ENCODE data around the gene BCL6. TPM values are rescaled to one million over a fixed set of nuclear protein-coding genes. Genes with fewer than 3 reads are reported as not detected.
A peak's percentile ranks its signal among the peaks of the same experiment; 100 is the strongest.

The BCL6 gene
- total and polyA plus RNA-seq, 2 donors (not counting 1 experiment from before 2014, with no cell fraction given), result 21.2 to 48.2 TPM

DNA sequence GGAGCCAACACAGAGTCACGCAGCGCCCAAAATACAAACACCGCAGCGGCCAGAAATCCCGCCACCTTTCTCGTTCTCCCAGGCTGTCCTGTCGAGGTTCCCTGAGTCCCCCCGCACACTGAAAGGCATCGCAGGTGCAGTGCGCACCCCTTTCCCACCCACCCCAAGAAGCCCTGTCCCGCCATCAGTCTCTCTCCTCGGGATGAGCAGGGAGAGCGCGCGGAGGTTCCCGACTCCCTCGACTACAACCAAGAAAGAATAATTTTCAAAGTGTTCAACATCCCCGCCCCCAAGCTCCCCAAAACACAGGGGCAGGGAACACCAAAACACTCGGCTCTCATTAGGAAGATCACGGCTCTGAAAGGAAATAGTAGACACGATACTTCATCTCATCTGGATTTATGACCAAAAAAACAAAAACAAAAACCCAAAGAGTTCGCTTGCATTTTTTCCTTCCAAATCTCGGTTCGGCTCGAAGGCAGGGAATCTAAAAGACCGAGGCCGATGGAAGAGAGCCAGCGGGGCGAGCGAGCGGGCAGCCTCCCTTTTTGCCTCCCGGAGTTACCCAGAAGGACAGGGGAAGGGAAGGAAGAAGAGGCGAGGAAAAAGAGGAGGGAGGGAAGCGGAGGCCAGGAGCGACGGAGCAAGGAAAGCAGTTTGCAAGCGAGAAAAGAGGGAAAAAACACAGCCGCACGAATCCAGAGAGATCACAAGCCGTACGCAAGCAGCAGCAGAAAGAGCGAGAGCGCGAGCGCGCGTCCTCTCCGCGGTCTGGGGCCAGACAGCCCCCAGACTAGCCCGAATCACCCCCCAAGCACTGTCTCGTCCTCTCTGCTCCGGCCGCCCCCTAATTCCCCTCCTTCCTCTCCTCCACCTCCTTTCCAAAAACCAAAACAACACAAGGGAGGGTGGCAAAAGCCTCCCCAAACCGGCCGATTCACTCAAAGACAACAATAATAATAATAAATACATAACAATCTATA lies 808 bp downstream of the BCL6 start:
- peaks cover 16% of the 10 kb centered on the region for H4K20me1 ChIP-seq (ENCODE audit: control insufficient read depth, insufficient read depth, low read length, poor library complexity, severe bottlenecking)
- H3K79me2 ChIP-seq (ENCODE audit: control insufficient read depth, insufficient read depth, low read length), result peaks cover 36% of the 10 kb centered on the region
- H3K36me3 ChIP-seq (replicated peaks in 1 of 2; ENCODE audit: control extremely low read depth in 1 of 2, control insufficient read depth in 1 of 2, extremely low read depth in 1 of 2, insufficient read depth in 2 of 2, low read length in 1 of 2), result no peaks in the 10 kb centered on the region
- H3K9me3 Mint-ChIP-seq (ENCODE audit: insufficient read depth), result no peaks in the 10 kb centered on the region
- H3K9ac ChIP-seq (ENCODE audit: low read length), result peak overlapping the region; percentile 93
- H3K4me2 ChIP-seq (replicated peaks; ENCODE audit: low read depth, low read length, poor library complexity, severe bottlenecking), result peak overlapping the region; percentile 98
- H3K27ac ChIP-seq (ENCODE audit: low read length in 2 of 2), result peak overlapping the region; percentile 88 to 96
- peaks cover 34 to 52% of the 10 kb centered on the region in 2 donors for H3K4me1 ChIP-seq (ENCODE audit: control insufficient read depth in 2 of 2, insufficient read depth in 2 of 2, low read length in 2 of 2)
- no peaks in the 10 kb centered on the region for H3K9me3 ChIP-seq (ENCODE audit: control extremely low read depth in 1 of 3, control insufficient read depth in 2 of 3, insufficient read depth in 1 of 3, low read length in 2 of 3)
- H3K4me3 ChIP-seq (ENCODE audit: control extremely low read depth in 1 of 5, extremely low read depth in 1 of 5, insufficient read depth in 1 of 5, low read depth in 2 of 5, low read length in 4 of 5), result peak overlapping the region; percentile 67 to 96 (median 84)
- peak overlapping the region; percentile 98 for H2AFZ ChIP-seq (ENCODE audit: insufficient read depth, low read depth, low read length, poor library complexity, severe bottlenecking)
- H3K27ac Mint-ChIP-seq, result peak overlapping the region; percentile 96
- ChIA-PET POLR2A (interaction anchor here (0.6 to 1.6 kb wide), 8 partner anchors 13 to 915 kb away, joined by 3 to 5 read pairs (median 4); partner anchors contain the start of gene LPP), CTCF (interaction anchor here (0.6 to 9.2 kb wide), 20 partner anchors 10 to 1297 kb away, joined by 3 to 182 read pairs (median 4); no protein-coding TSS in a partner anchor)
- ATAC-seq (ENCODE audit: low read depth), result no peak
- H3K27me3 Mint-ChIP-seq, result no peaks in the 10 kb centered on the region
- under 1% methylated on average over 49 of the region's 55 CpGs for WGBS (ENCODE audit: insufficient coverage)
- intact Hi-C loops (cut with micrococcal nuclease), result loop anchor here (1.0 to 10.0 kb wide), 13 partner anchors 232 to 1123 kb away; partner anchors contain the start of gene LPP
- no peaks in the 10 kb centered on the region for H3K27me3 ChIP-seq (replicated peaks in 1 of 4; ENCODE audit: control extremely low read depth in 1 of 4, control insufficient read depth in 3 of 4, insufficient read depth in 4 of 4, low read length in 3 of 4)
- no peak for TF ChIP-seq CTCF (IDR thresholded peaks at IDR 0.05)
- no peak for TF ChIP-seq EZH2 (IDR thresholded peaks at IDR 0.05; ENCODE audit: borderline replicate concordance, insufficient read depth, low read depth, low read length, poor library complexity, severe bottlenecking)
- peaks cover 72% of the 10 kb centered on the region for H3K4me1 Mint-ChIP-seq
- peak overlapping the region; percentile 97 for H3K4me3 Mint-ChIP-seq
- DNase-seq, result peak; percentile 72
